ENCODE data around the gene TRIM36.

The TRIM36 gene

GRCh38 chr5:115186794-115187193 is 17.1 kb upstream of the TRIM36 start:
- no peak overlapping the region for H3K4me2 ChIP-seq (ENCODE audit: low read length)
- no peaks in the 10 kb centered on the region for H4K20me1 ChIP-seq (ENCODE audit: insufficient read depth, low read length)
- peaks cover 13% of the 10 kb centered on the region for H3K4me1 ChIP-seq (ENCODE audit: low read length)
- H3K36me3 ChIP-seq (replicated peaks; ENCODE audit: low read depth, low read length) = no peaks in the 10 kb centered on the region
- H2AFZ ChIP-seq (ENCODE audit: low read depth, low read length) = no peak overlapping the region
- no peak overlapping the region for H3K27ac ChIP-seq (ENCODE audit: low read length)
- H3K4me3 ChIP-seq (ENCODE audit: low read length) = no peak overlapping the region
- H3K9me3 ChIP-seq (ENCODE audit: insufficient read depth, low read length) = no peaks in the 10 kb centered on the region
- TF ChIP-seq EZH2phosphoT487 (IDR thresholded peaks at IDR 0.05; ENCODE audit: low read depth) (no peak), CTCF (IDR thresholded peaks at IDR 0.05; ENCODE audit: low read depth, low read length) (no peak)
- H3K79me2 ChIP-seq (ENCODE audit: low read length) = no peaks in the 10 kb centered on the region
- no peaks in the 10 kb centered on the region for H3K27me3 ChIP-seq (ENCODE audit: low read depth, low read length)
- no peak overlapping the region for H3K9ac ChIP-seq (ENCODE audit: low read length)

- Histone ChIP-seq H3K9me3 (ENCODE audit: insufficient read depth, low read length) (no peaks in the 10 kb centered on the region), H3K79me2 (ENCODE audit: low read length) (no peaks in the 10 kb centered on the region), H2AFZ (ENCODE audit: low read depth, low read length) (no peak overlapping the region), H3K4me1 (ENCODE audit: low read length) (peaks cover 24% of the 10 kb centered on the region), H3K4me2 (ENCODE audit: low read length) (no peak overlapping the region), H3K36me3 (replicated peaks; ENCODE audit: low read depth, low read length) (no peaks in the 10 kb centered on the region), H4K20me1 (ENCODE audit: insufficient read depth, low read length) (no peaks in the 10 kb centered on the region), H3K27ac (ENCODE audit: low read length) (no peak overlapping the region), H3K4me3 (ENCODE audit: low read length) (no peak overlapping the region), H3K27me3 (ENCODE audit: low read depth, low read length) (no peaks in the 10 kb centered on the region), H3K9ac (ENCODE audit: low read length) (no peak overlapping the region)
- TF ChIP-seq CTCF (IDR thresholded peaks at IDR 0.05; ENCODE audit: low read depth, low read length) (no peak), EZH2phosphoT487 (IDR thresholded peaks at IDR 0.05; ENCODE audit: low read depth) (no peak)
Observed at GRCh38 chr5:115184770-115185169, 15.1 kb upstream of the TRIM36 start.

GRCh38 chr5:115181757-115182156 is 12.0 kb upstream of the TRIM36 start:
- Histone ChIP-seq H3K4me3 (ENCODE audit: low read length) (peak overlapping the region; percentile 98), H3K27me3 (ENCODE audit: low read depth, low read length) (0 out of 2 replicates have a peak, but pooled peaks cover 2% of the 10 kb centered on the region), H2AFZ (ENCODE audit: low read depth, low read length) (peak overlapping the region; percentile 7; the same call in 1 of the 2 replicates), H3K4me1 (ENCODE audit: low read length) (peaks cover 30% of the 10 kb centered on the region), H3K79me2 (ENCODE audit: low read length) (no peaks in the 10 kb centered on the region), H4K20me1 (ENCODE audit: insufficient read depth, low read length) (no peaks in the 10 kb centered on the region), H3K27ac (ENCODE audit: low read length) (0 out of 2 replicates have a peak overlapping the region, but pooled peaks have one; percentile 8), H3K36me3 (replicated peaks; ENCODE audit: low read depth, low read length) (no peaks in the 10 kb centered on the region), H3K4me2 (ENCODE audit: low read length) (peak overlapping the region; percentile 99), H3K9me3 (ENCODE audit: insufficient read depth, low read length) (no peaks in the 10 kb centered on the region), H3K9ac (ENCODE audit: low read length) (no peak overlapping the region)
- no peak for TF ChIP-seq EZH2phosphoT487 (IDR thresholded peaks at IDR 0.05; ENCODE audit: low read depth)
- TF ChIP-seq CTCF (IDR thresholded peaks at IDR 0.05; ENCODE audit: low read depth, low read length) = no peak

- Histone ChIP-seq H3K27me3 (ENCODE audit: low read depth, low read length) (0 out of 2 replicates have a peak, but pooled peaks cover 2% of the 10 kb centered on the region), H3K4me1 (ENCODE audit: low read length) (peaks cover 30% of the 10 kb centered on the region), H3K4me2 (ENCODE audit: low read length) (peak overlapping the region; percentile 99), H3K4me3 (ENCODE audit: low read length) (peak overlapping the region; percentile 98), H3K9me3 (ENCODE audit: insufficient read depth, low read length) (no peaks in the 10 kb centered on the region), H3K36me3 (replicated peaks; ENCODE audit: low read depth, low read length) (no peaks in the 10 kb centered on the region), H3K79me2 (ENCODE audit: low read length) (no peaks in the 10 kb centered on the region), H3K27ac (ENCODE audit: low read length) (no peak overlapping the region), H2AFZ (ENCODE audit: low read depth, low read length) (peak overlapping the region; percentile 97), H3K9ac (ENCODE audit: low read length) (peak overlapping the region; percentile 87), H4K20me1 (ENCODE audit: insufficient read depth, low read length) (no peaks in the 10 kb centered on the region)
- TF ChIP-seq CTCF (IDR thresholded peaks at IDR 0.05; ENCODE audit: low read depth, low read length) (no peak), EZH2phosphoT487 (IDR thresholded peaks at IDR 0.05; ENCODE audit: low read depth) (no peak)
Observed at GRCh38 chr5:115180165-115180709, 10.5 kb upstream of the TRIM36 start.

Measured in OCI-LY3 (cell line).